ENCODE measurements around the gene AXL. TPM values are rescaled to one million over a fixed set of nuclear protein-coding genes. Genes with fewer than 3 reads are reported as not detected.

AXL gene
- total and polyA plus RNA-seq, 2 of the 13 experiments (the other 11 are each of a cell fraction or from before 2014, with no cell fraction given): 0.71 to 5.9 TPM

GRCh38 chr19:41308450-41309179, 89.6 kb downstream of the AXL start (continued):
- no peak for TF ChIP-seq NCOR1 (IDR thresholded peaks at IDR 0.05; ENCODE audit: borderline replicate concordance, low read length)
- no peak for TF ChIP-seq KDM3A (CRISPR knock-in tag; IDR thresholded peaks at IDR 0.05; ENCODE audit: low read depth)
- 0 out of 2 replicates have a peak, but pooled peaks have one; percentile 14 for TF ChIP-seq ZNF547 (CRISPR knock-in tag; IDR thresholded peaks at IDR 0.05)
- TF ChIP-seq ZNF138 (CRISPR knock-in tag; IDR thresholded peaks at IDR 0.05; ENCODE audit: low read depth): no peak
- TF ChIP-seq SYNCRIP (IDR thresholded peaks at IDR 0.05; ENCODE audit: insufficient read depth, low read depth, low read length): no peak
- no peak for TF ChIP-seq ZNF235 (CRISPR knock-in tag; IDR thresholded peaks at IDR 0.05; ENCODE audit: borderline replicate concordance)
- no peak; the same call in 2 of the 3 replicates for TF ChIP-seq MXI1 (IDR thresholded peaks at IDR 0.05; ENCODE audit: borderline replicate concordance, low read depth, low read length)
- no peak for TF ChIP-seq ZNF564 (CRISPR knock-in tag; IDR thresholded peaks at IDR 0.05)
- TF ChIP-seq ZNF225 (CRISPR knock-in tag; IDR thresholded peaks at IDR 0.05): no peak
- TF ChIP-seq ZNF530 (CRISPR knock-in tag; IDR thresholded peaks at IDR 0.05; ENCODE audit: low read depth): no peak
- no peak for TF ChIP-seq JUND (CRISPR knock-in tag; IDR thresholded peaks at IDR 0.05)
- no peak for TF ChIP-seq FOXA1 (IDR thresholded peaks at IDR 0.05)
- TF ChIP-seq FOXA1 (CRISPR knock-in tag; IDR thresholded peaks at IDR 0.05): peak; percentile 83
- TF ChIP-seq ZKSCAN5 (CRISPR knock-in tag; IDR thresholded peaks at IDR 0.05): no peak
- TF ChIP-seq CREB1 (IDR thresholded peaks at IDR 0.05): no peak
- TF ChIP-seq CREB1 (CRISPR knock-in tag; IDR thresholded peaks at IDR 0.05): no peak
- no peak for TF ChIP-seq ZNF577 (CRISPR knock-in tag; IDR thresholded peaks at IDR 0.05; ENCODE audit: borderline replicate concordance, low read depth)
- TF ChIP-seq SSRP1 (CRISPR knock-in tag; IDR thresholded peaks at IDR 0.05): peak; percentile 58; the same call in 1 of the 2 replicates
- no peak for TF ChIP-seq ISL2 (CRISPR knock-in tag; IDR thresholded peaks at IDR 0.05)
- peak; percentile 49; the same call in 1 of the 2 replicates for TF ChIP-seq MBD4 (IDR thresholded peaks at IDR 0.05; ENCODE audit: borderline replicate concordance, low read length)
- TF ChIP-seq TEF (CRISPR knock-in tag; IDR thresholded peaks at IDR 0.05): no peak
- TF ChIP-seq ZNF790 (CRISPR knock-in tag; IDR thresholded peaks at IDR 0.05; ENCODE audit: borderline replicate concordance): no peak
- no peak for TF ChIP-seq ZHX2 (IDR thresholded peaks at IDR 0.05; ENCODE audit: low read depth)
- TF ChIP-seq ZHX2 (CRISPR knock-in tag; IDR thresholded peaks at IDR 0.05; ENCODE audit: borderline replicate concordance): no peak
- TF ChIP-seq ZNF101 (CRISPR knock-in tag; IDR thresholded peaks at IDR 0.05; ENCODE audit: borderline replicate concordance, low read depth): no peak
- TF ChIP-seq ZNF446 (CRISPR knock-in tag; IDR thresholded peaks at IDR 0.05): no peak
- no peak for TF ChIP-seq ZSCAN25 (CRISPR knock-in tag; IDR thresholded peaks at IDR 0.05)

Measured in HepG2 (cell line).